HFF-Myc (cell line): ENCODE data around the gene PCDHB10.
"Not testable (repeated sequence)": the region's sequence is repeated elsewhere in the genome, so short reads cannot be mapped to it uniquely, and the experiment has no call there.

ENCODE experiments used
- DNase-seq: peaks from one replicate; pipeline ENCODE4 v3.0.0-alpha.2; 2011; ENCODE audit warnings: low read depth; ENCODE audit errors: extremely low read depth
- H3K4me3 ChIP-seq: replicated peaks from 2 replicates; pipeline ENCODE4 v1.5.1; 2011; ENCODE audit warnings: low read depth, mild to moderate bottlenecking, control low read depth, low read length
- CTCF ChIP-seq: IDR thresholded peaks from 2 replicates; pipeline ENCODE4 v1.5.1; 2012; ENCODE audit warnings: mild to moderate bottlenecking, low read depth, low read length, control low read depth; ENCODE audit errors: missing control alignments

PCDHB10 gene

GRCh38 chr5:141192110-141192725 lies at the start of gene PCDHB10:
Gene PCDHB10 (plus strand): TSS chr5:141192353. CDS start chr5:141192553, 200 bp downstream.
- no peak for DNase-seq
- H3K4me3 ChIP-seq, result no peak within 1 kb of the TSS
- TF ChIP-seq CTCF, result peak; percentile 48

GRCh38 chr5:141149812-141150211 lies 42.3 kb upstream of the PCDHB10 start, which contains the start of gene PCDHB6:
Gene PCDHB6 (plus strand): TSS chr5:141150057. CDS start chr5:141150258, 201 bp downstream.
- no peak for DNase-seq
- H3K4me3 ChIP-seq, result no peak within 1 kb of the TSS
- no peak for TF ChIP-seq CTCF

GRCh38 chr5:141150224-141150992 lies 41.7 kb upstream of the PCDHB10 start:
- TF ChIP-seq CTCF, result no peak
- no peak overlapping the region for H3K4me3 ChIP-seq

GRCh38 chr5:141150993-141151325 lies 41.2 kb upstream of the PCDHB10 start:
- H3K4me3 ChIP-seq, result no peak overlapping the region
- TF ChIP-seq CTCF, result no peak
- DNase-seq, result no peak

More at GRCh38 chr5:141150224-141150992, 41.7 kb upstream of the PCDHB10 start:
- no peak for DNase-seq

- H3K4me3 ChIP-seq, DNase-seq: not testable (repeated sequence)
Observed at GRCh38 chr5:141151632-141152031, 40.5 kb upstream of the PCDHB10 start.

GRCh38 chr5:141152096-141152495 lies 40.1 kb upstream of the PCDHB10 start:
- H3K4me3 ChIP-seq, DNase-seq: not testable (repeated sequence)

GRCh38 chr5:141155540-141156374 lies 36.4 kb upstream of the PCDHB10 start:
- DNase-seq, result no peak
- TF ChIP-seq CTCF, result no peak
- H3K4me3 ChIP-seq, result no peak overlapping the region

- DNase-seq, H3K4me3 ChIP-seq: not testable (repeated sequence)
Observed at GRCh38 chr5:141157356-141157755, 34.8 kb upstream of the PCDHB10 start.

- H3K4me3 ChIP-seq, DNase-seq: not testable (repeated sequence)
Observed at GRCh38 chr5:141157901-141158300, 34.3 kb upstream of the PCDHB10 start.
